SJSA1 (cell line): ENCODE results near the gene ETDB. TPM values are rescaled to one million over a fixed set of nuclear protein-coding genes. Genes with fewer than 3 reads are reported as not detected.

Source experiments
- DNase-seq, 2 experiments: peaks; one replicate each; pipeline ENCODE4 v3.0.0-alpha.2; 2015 to 2020; ENCODE audit warnings: low spot score in 2 of 2, low read depth in 1 of 2
- H3K27ac ChIP-seq: fragments of 250-450 bp; sonication (Bioruptor Pico); 2 replicates; pipeline ENCODE4 v1.5.1; 2020; ENCODE audit warnings: mild to moderate bottlenecking, moderate library complexity
- H3K27me3 ChIP-seq: fragments of 250-450 bp; sonication (Bioruptor Pico); replicated peaks from 2 replicates; pipeline ENCODE4 v1.5.1; 2020; ENCODE audit warnings: mild to moderate bottlenecking, moderate library complexity
- H3K36me3 ChIP-seq: fragments of 250-450 bp; sonication (Bioruptor Pico); 2 replicates; pipeline ENCODE4 v1.5.1; 2020; ENCODE audit warnings: mild to moderate bottlenecking
- H3K4me1 ChIP-seq: fragments of 250-450 bp; sonication (Bioruptor Pico); replicated peaks from 2 replicates; pipeline ENCODE4 v1.6.1; 2021; ENCODE audit warnings: mild to moderate bottlenecking
- H3K4me3 ChIP-seq: fragments of 250-450 bp; sonication (Bioruptor Pico); 2 replicates; pipeline ENCODE4 v1.5.1; 2020; ENCODE audit warnings: mild to moderate bottlenecking
- H3K9me3 ChIP-seq: fragments of 250-450 bp; sonication (Bioruptor Pico); replicated peaks from 2 replicates; pipeline ENCODE4 v1.5.1; 2020; ENCODE audit warnings: mild to moderate bottlenecking
- total RNA-seq: library from RNA; depleted of rRNA; stranded (reverse); fragments of >200 nt; shearing (Covaris generic); gene quantifications from 2 replicates; pipeline ENCODE4 v1.2.3, GENCODE V29; 2014; rRNA removed

The ETDB gene
- total RNA-seq, 1 experiment from 2014 or later, result not detected

- Histone ChIP-seq H3K4me3 (no peak overlapping the region), H3K4me1 (no peaks in the 10 kb centered on the region), H3K9me3 (no peaks in the 10 kb centered on the region), H3K27me3 (no peaks in the 10 kb centered on the region), H3K27ac (no peak overlapping the region), H3K36me3 (no peaks in the 10 kb centered on the region)
- DNase-seq, result no peak
These were observed 32.5 kb downstream of the ETDB start for GRCh38 chrX:135087867-135088266.

- H3K4me3 ChIP-seq, result no peak overlapping the region
- H3K27ac ChIP-seq, result no peak overlapping the region
- H3K27me3 ChIP-seq, result no peaks in the 10 kb centered on the region
- no peaks in the 10 kb centered on the region for H3K9me3 ChIP-seq
- peak in 1 of 2 experiments; percentile 33 for DNase-seq
- no peaks in the 10 kb centered on the region for H3K36me3 ChIP-seq
- no peaks in the 10 kb centered on the region for H3K4me1 ChIP-seq
These were observed 34.0 kb downstream of the ETDB start for GRCh38 chrX:135086197-135086854.

DNA sequence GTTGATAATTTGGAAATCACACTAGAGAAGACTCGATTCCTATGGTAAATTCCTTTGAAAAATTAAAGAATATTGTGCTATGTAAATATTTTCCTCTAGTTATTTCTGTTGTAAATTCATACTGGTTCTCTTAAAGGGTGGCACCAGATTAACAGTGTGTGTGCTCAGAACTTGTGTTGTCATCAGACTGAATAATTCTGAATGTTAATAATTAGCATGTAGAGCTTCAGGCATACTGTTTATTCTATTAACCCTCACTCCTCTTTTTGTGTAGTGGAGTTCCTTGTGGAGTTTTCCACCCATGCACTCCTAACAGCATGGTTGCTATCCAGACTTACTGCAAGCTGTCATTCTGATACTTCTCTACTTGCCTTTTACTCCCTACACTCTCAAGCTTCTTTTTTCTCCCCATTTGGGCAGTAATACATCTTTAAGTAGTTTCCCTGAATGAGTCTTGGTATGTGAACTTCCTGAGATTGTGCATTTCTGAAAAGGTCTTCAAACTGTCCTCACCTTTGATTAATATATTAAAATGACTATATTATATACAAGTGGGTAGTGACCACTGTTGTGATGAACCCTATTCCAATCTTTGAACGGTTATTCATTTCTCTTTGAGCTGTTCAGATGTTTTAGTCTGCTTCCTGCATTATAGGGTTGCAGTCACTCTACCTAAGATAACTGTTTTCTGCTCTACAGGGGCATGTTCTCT, 38.5 kb downstream of the ETDB start:
- Histone ChIP-seq H3K4me3 (no peak overlapping the region), H3K27me3 (no peaks in the 10 kb centered on the region), H3K27ac (no peak overlapping the region), H3K36me3 (no peaks in the 10 kb centered on the region), H3K9me3 (no peaks in the 10 kb centered on the region), H3K4me1 (no peaks in the 10 kb centered on the region)
- no peak for DNase-seq

Other genes with a start within 250 kb of the ETDB start
- gene MOSPD1, start 205.3 kb downstream of the ETDB start, total RNA-seq, result 17.7 and 47.0 TPM in 2 replicates
- gene SMIM10, start 129.5 kb downstream of the ETDB start, total RNA-seq, result 10.7 and 13.2 TPM in 2 replicates
- gene RTL8B, start 98.0 kb downstream of the ETDB start, total RNA-seq, result 8.9 and 14.8 TPM in 2 replicates
- gene RTL8C, start 88.2 kb downstream of the ETDB start, total RNA-seq, result 87.1 and 87.9 TPM in 2 replicates
- 9.4 and 11.8 TPM in 2 replicates for gene RTL8A, start 68.4 kb downstream of the ETDB start, total RNA-seq
- gene SMIM10L2B, start 21.8 kb downstream of the ETDB start, total RNA-seq, result 0.26 TPM in 1 of 2 replicates, not detected in the other
- gene CT55, start 50.9 kb upstream of the ETDB start, total RNA-seq, result not detected in 2 replicates
- not detected in 2 replicates for gene ETDA, start 131.5 kb upstream of the ETDB start, total RNA-seq
- not detected in 2 replicates for gene ETDC, start 189.0 kb upstream of the ETDB start, total RNA-seq
- 6.3 and 7.9 TPM in 2 replicates for gene ZNF75D, start 223.6 kb upstream of the ETDB start, total RNA-seq
- 6.3 and 7.9 TPM in 2 replicates for gene ZNF449, start 224.3 kb upstream of the ETDB start, total RNA-seq